AG04450 (cell line): ENCODE data around the gene ABCA9. TPM values are rescaled to one million over a fixed set of nuclear protein-coding genes. Genes with fewer than 3 reads are reported as not detected.

Source experiments
- CTCF ChIA-PET: fragments of 300-600, 350-600 bp; formaldehyde crosslinking; extraction: SDS; loops from one replicate; lab custom pipeline; 2022; ENCODE audit warnings: antibody characterized with exemption, inconsistent platforms; lab: Charles Lee
- POLR2A ChIA-PET: fragments of 350-600 bp; formaldehyde crosslinking; extraction: SDS; loops from one replicate; lab custom pipeline; 2021; ENCODE audit warnings: antibody characterized with exemption, inconsistent platforms; lab: Yijun Ruan, JAX
- DNase-seq: peaks from one replicate; pipeline ENCODE4 v3.0.0-alpha.2; 2011; ENCODE audit warnings: low read depth, low spot score
- H3K27ac ChIP-seq: one replicate; pipeline ENCODE4 v1.5.1; 2012; ENCODE audit warnings: low read depth, low read length, control low read depth
- H3K27me3 ChIP-seq: one replicate; pipeline ENCODE4 v1.6.0; 2012; ENCODE audit warnings: low read length; ENCODE audit not compliant: control insufficient read depth, insufficient read depth
- H3K4me3 ChIP-seq: 2 replicates; pipeline ENCODE4 v1.5.1; 2011; ENCODE audit warnings: mild to moderate bottlenecking, low read depth, low read length, control low read depth
- H3K9me3 ChIP-seq: 2 replicates; pipeline ENCODE4 v1.5.1; 2012; ENCODE audit warnings: low read length; ENCODE audit not compliant: control insufficient read depth, insufficient read depth
- polyA minus RNA-seq: library from RNA; depleted of rRNA, polyadenylated mRNA; stranded (reverse); fragments of >200 nt; gene quantifications from 2 replicates; pipeline ENCODE4 v1.2.3, GENCODE V29; 2011; rRNA and poly(A)+ RNA removed
- polyA plus RNA-seq: library from polyadenylated mRNA; depleted of rRNA; stranded (reverse); fragments of >200 nt; gene quantifications from 2 replicates; pipeline ENCODE4 v1.2.3, GENCODE V29; 2011; rRNA removed
- TF ChIP-seq, protein P1 (sequence below): IDR thresholded peaks from 2 replicates; pipeline ENCODE4 v1.5.1; 2011; ENCODE audit warnings: low read depth, low read length, control low read depth, inconsistent platforms

ABCA9 gene, protein sequence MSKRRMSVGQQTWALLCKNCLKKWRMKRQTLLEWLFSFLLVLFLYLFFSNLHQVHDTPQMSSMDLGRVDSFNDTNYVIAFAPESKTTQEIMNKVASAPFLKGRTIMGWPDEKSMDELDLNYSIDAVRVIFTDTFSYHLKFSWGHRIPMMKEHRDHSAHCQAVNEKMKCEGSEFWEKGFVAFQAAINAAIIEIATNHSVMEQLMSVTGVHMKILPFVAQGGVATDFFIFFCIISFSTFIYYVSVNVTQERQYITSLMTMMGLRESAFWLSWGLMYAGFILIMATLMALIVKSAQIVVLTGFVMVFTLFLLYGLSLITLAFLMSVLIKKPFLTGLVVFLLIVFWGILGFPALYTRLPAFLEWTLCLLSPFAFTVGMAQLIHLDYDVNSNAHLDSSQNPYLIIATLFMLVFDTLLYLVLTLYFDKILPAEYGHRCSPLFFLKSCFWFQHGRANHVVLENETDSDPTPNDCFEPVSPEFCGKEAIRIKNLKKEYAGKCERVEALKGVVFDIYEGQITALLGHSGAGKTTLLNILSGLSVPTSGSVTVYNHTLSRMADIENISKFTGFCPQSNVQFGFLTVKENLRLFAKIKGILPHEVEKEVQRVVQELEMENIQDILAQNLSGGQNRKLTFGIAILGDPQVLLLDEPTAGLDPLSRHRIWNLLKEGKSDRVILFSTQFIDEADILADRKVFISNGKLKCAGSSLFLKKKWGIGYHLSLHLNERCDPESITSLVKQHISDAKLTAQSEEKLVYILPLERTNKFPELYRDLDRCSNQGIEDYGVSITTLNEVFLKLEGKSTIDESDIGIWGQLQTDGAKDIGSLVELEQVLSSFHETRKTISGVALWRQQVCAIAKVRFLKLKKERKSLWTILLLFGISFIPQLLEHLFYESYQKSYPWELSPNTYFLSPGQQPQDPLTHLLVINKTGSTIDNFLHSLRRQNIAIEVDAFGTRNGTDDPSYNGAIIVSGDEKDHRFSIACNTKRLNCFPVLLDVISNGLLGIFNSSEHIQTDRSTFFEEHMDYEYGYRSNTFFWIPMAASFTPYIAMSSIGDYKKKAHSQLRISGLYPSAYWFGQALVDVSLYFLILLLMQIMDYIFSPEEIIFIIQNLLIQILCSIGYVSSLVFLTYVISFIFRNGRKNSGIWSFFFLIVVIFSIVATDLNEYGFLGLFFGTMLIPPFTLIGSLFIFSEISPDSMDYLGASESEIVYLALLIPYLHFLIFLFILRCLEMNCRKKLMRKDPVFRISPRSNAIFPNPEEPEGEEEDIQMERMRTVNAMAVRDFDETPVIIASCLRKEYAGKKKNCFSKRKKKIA (N-terminal part only)
- polyA plus RNA-seq (0.10 and 0.12 TPM in 2 replicates), polyA minus RNA-seq (0.05 TPM in 1 of 2 replicates, not detected in the other)

- no peak within 1 kb of the TSS for H3K4me3 ChIP-seq
- ChIA-PET POLR2A (no interaction called here), CTCF (no interaction called here)
- no peaks in the 10 kb centered on the region for H3K9me3 ChIP-seq
- no peaks in the 10 kb centered on the region for H3K27me3 ChIP-seq
- no peak for DNase-seq
- H3K27ac ChIP-seq: no peak within 1 kb of the TSS
- TF ChIP-seq, protein P1, sequence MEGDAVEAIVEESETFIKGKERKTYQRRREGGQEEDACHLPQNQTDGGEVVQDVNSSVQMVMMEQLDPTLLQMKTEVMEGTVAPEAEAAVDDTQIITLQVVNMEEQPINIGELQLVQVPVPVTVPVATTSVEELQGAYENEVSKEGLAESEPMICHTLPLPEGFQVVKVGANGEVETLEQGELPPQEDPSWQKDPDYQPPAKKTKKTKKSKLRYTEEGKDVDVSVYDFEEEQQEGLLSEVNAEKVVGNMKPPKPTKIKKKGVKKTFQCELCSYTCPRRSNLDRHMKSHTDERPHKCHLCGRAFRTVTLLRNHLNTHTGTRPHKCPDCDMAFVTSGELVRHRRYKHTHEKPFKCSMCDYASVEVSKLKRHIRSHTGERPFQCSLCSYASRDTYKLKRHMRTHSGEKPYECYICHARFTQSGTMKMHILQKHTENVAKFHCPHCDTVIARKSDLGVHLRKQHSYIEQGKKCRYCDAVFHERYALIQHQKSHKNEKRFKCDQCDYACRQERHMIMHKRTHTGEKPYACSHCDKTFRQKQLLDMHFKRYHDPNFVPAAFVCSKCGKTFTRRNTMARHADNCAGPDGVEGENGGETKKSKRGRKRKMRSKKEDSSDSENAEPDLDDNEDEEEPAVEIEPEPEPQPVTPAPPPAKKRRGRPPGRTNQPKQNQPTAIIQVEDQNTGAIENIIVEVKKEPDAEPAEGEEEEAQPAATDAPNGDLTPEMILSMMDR: no peak
Measured at GRCh38 chr17:69060822-69061221, at the start of gene ABCA9. ABCA9 (minus strand) TSS chr17:69060927; CDS start chr17:69051126, 9,801 bp downstream.

- Histone ChIP-seq H3K9me3 (no peaks in the 10 kb centered on the region), H3K27me3 (no peaks in the 10 kb centered on the region), H3K27ac (no peak overlapping the region), H3K4me3 (no peak overlapping the region)
- TF ChIP-seq, protein P1: no peak
- ChIA-PET CTCF (no interaction called here), POLR2A (no interaction called here)
- no peak for DNase-seq
Measured at GRCh38 chr17:69105907-69106730, 45.4 kb upstream of the ABCA9 start.

- H3K4me3 ChIP-seq: no peak overlapping the region
- DNase-seq: no peak
- no peaks in the 10 kb centered on the region for H3K27me3 ChIP-seq
- no peaks in the 10 kb centered on the region for H3K9me3 ChIP-seq
- POLR2A ChIA-PET: no interaction called here
- H3K27ac ChIP-seq: no peak overlapping the region
- CTCF ChIA-PET: interaction anchor here (0.6 kb wide), 1 partner anchor 26 kb away, joined by 6 read pairs; no protein-coding TSS in a partner anchor
- TF ChIP-seq, protein P1: no peak
Measured at GRCh38 chr17:69103557-69104233, 43.0 kb upstream of the ABCA9 start.

- Histone ChIP-seq H3K27ac (no peak overlapping the region), H3K4me3 (no peak overlapping the region), H3K9me3 (no peaks in the 10 kb centered on the region), H3K27me3 (no peaks in the 10 kb centered on the region)
- CTCF ChIA-PET: interaction anchor here (1.0 to 1.4 kb wide), 2 partner anchors 13 kb away, joined by 3 to 5 read pairs; no protein-coding TSS in a partner anchor
- TF ChIP-seq, protein P1: no peak
- DNase-seq: no peak
- POLR2A ChIA-PET: no interaction called here
Measured at GRCh38 chr17:69098625-69099024, 37.9 kb upstream of the ABCA9 start.
